GM12874 (cell line): ENCODE measurements around the gene XRRA1.

Source experiments
- TF ChIP-seq, protein P1 (sequence below): IDR thresholded peaks from 2 replicates; pipeline ENCODE4 v1.5.1; 2011; ENCODE audit warnings: low read depth, mild to moderate bottlenecking, control low read depth, low read length, moderate library complexity; ENCODE audit not compliant: insufficient read depth

Gene XRRA1

DNA sequence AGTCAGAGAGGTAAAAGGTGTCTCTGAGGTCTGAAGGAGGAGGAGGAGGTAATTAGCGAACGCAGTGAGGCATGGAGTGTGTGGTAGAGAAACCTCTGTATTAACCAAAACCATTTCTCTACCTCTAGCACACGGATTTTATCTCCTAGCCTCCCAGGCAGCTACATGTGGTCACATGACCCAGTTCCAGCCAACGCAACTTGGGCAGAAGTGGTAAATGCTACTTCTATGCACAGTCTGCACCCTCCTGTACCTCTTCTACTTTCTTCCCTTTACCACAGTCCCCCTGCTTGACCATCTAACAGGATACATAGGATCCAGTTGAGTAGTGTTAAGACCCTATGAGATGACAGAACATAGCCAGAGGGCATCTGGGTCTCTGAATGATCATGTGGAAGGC is 95.7 kb downstream of the XRRA1 start:
- TF ChIP-seq, protein P1, sequence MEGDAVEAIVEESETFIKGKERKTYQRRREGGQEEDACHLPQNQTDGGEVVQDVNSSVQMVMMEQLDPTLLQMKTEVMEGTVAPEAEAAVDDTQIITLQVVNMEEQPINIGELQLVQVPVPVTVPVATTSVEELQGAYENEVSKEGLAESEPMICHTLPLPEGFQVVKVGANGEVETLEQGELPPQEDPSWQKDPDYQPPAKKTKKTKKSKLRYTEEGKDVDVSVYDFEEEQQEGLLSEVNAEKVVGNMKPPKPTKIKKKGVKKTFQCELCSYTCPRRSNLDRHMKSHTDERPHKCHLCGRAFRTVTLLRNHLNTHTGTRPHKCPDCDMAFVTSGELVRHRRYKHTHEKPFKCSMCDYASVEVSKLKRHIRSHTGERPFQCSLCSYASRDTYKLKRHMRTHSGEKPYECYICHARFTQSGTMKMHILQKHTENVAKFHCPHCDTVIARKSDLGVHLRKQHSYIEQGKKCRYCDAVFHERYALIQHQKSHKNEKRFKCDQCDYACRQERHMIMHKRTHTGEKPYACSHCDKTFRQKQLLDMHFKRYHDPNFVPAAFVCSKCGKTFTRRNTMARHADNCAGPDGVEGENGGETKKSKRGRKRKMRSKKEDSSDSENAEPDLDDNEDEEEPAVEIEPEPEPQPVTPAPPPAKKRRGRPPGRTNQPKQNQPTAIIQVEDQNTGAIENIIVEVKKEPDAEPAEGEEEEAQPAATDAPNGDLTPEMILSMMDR, result no peak

DNA sequence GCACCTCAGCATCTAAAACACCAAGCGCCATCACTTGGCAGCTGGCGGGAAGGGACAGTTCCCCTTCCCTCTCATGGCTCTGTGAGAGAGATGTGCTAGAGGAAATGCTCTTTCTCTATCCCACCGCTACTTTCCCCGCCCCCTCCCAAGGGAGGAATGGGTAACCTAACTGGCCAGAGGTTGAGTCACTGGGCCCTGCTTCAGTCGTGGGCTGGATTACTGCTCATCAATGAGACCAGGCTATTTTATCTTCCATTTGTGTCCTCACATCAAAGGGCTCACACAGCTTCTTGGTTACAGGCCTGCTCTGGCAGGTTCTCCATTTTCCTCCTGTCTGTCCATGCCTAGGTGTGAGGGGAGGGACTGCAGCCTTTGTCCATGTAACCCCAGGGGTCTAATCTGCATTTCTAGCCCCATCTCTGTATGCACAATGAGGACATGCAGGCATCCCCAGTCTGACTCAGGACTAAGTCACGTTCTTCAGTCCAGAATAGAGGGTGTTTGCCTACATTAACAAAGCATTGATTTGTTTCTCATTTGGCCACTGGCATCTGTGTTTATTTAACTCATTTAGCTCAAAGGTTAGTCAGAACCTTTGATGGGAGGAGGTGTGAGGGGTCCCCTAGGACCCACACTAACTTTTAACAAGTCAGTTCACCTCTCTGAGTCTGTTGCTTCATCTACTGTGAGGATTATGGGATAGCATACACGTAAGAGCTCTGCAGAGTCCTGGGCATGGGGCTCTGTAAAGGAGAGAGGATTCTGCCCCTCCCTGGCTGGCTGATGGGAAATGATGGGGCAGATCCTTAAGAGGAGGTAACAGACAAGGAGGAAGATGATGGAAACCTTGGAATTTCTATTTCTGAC is 99.1 kb downstream of the XRRA1 start:
- TF ChIP-seq, protein P1, result no peak

DNA sequence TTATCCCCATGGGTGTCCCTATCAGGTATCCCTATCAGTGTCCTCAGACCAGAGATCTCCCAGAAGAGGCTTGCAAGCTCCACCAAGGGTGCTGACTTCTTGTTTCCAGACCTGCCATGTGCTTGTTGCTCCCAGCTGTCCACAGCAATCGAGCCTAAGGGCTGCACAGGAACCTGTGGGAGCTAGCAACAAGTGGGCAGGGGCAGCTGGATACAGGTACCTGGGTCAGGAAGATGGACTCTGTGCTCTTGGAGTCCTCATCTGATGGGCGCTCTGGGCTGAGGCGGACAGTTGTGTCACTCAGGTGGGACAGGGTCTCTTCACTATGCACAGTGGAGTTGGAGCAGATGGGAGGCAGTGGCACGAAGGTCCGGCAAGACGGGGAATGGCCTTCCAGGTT is 101.0 kb downstream of the XRRA1 start:
- TF ChIP-seq, protein P1, result no peak

DNA sequence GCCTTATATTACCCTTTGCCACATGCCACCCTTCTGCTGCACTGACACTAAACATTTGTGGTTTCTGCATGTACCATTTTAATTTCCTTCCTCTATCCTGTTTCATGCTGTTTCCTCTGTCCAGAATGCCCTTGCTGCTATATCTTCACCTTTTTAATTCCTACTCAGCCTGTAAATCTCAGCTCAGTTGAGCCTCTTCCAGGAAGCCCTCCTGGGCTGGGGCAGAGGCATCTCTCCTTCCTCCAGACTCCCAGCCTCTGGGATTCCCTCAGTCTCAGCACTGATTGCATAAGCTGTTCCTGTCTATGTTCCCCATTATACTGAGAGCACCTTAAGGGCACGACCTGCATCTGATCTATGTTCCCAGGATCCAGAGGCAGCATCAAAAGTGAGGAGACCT is 101.5 kb downstream of the XRRA1 start:
- TF ChIP-seq, protein P1, result no peak

DNA sequence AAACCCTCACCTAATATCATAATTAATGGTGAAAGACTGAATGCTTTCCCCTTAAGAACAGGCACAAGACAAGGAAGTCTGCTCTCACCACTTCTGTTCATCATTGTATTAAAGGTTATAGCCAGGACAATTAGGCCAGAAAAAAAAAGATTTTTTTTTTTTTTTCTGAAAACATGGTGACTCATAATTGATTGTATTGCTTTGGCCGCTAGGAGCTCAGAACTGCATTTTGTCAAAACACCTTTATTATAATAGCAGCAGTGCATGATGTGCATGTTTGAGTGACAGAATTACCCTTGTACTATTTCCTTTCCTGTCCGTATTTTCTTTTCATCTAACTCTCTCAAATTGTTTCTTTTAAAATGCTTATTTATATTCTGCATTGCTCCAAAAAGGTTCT is 102.1 kb downstream of the XRRA1 start:
- TF ChIP-seq, protein P1, result no peak

DNA sequence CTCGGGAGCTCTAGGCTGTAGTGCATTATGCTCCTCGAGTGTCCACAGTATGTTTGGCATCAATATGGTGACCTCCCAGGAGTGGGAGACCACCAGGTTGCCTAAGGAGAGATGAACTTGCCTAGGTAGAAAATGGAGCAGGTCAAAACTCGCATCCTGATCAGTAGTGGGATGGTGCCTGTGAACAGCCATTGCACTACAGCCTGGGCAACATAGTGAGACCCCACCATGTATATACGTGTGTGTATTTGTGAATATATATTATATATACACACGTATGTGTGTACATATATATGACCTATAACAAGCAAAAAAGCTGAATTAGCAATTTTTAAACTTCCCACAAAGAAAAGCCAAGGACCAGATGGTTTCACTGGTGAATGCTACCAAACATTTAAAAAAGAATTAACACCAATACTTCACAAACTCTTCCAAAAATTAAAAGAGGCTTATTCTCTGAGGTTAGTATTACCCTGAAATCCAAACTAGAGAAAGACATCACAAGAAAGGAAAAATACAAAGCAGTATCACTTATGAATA is 102.8 kb downstream of the XRRA1 start:
- TF ChIP-seq, protein P1, result no peak

DNA sequence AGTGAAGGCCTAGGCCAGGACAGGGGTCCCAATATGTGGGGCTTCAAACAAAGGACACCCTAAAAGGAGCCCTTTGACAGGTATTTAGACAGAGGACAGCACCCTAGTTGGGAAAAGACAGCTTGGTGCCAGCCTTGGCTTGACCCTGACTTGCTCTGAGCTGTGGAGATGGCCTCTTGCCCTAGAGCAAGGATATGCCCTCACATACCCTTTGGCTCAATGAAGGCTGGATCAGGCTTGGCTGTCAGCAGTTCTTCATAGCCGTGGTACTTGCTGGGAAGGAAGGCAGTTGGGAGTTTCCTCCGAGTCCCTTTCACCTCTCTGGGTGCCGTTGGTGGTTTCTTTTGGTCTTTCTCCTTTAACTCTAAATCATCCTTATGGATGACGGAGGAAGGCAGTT is 104.0 kb downstream of the XRRA1 start:
- TF ChIP-seq, protein P1, result no peak
